ENCODE results near the gene LAMC1. TPM values are rescaled to one million over a fixed set of nuclear protein-coding genes. Genes with fewer than 3 reads are reported as not detected.

LAMC1 gene
- 3.8 TPM for polyA plus RNA-seq (2012; ENCODE audit: missing spikeins)

DNA sequence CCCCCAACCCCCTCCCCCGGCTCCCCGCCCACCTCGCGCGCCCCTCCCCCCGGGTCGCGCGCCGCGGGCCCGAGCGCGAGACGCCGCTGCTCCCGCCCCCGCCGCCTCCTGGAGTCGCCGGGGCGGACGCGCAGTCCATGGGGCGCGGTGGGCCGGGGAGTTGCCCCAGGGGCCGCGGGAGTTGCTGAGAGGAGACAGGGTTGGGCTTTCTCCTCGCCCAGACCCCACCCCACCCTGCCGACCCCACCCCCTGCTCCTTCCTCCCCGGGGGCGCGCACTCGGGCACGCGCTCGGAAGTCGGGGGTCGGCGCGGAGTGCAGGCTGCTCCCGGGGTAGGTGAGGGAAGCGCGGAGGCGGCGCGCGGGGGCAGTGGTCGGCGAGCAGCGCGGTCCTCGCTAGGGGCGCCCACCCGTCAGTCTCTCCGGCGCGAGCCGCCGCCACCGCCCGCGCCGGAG is at the start of gene LAMC1:
Gene LAMC1, plus strand, starts transcription at position 275 of the 455 bp plus-strand sequence. CDS start 297 bp downstream, outside the sequence.
- no peak for TF ChIP-seq TAF1 (IDR thresholded peaks at IDR 0.05; ENCODE audit: borderline replicate concordance, low read depth, low read length)
- no peak for TF ChIP-seq POLR2AphosphoS5 (IDR thresholded peaks at IDR 0.05; ENCODE audit: low read depth, low read length)
- TF ChIP-seq POLR2A (IDR thresholded peaks at IDR 0.05; ENCODE audit: low read depth, low read length) = no peak
- FAIRE-seq (no peak), DNase-seq (ENCODE audit: insufficient read length) (peak; percentile 58)

DNA sequence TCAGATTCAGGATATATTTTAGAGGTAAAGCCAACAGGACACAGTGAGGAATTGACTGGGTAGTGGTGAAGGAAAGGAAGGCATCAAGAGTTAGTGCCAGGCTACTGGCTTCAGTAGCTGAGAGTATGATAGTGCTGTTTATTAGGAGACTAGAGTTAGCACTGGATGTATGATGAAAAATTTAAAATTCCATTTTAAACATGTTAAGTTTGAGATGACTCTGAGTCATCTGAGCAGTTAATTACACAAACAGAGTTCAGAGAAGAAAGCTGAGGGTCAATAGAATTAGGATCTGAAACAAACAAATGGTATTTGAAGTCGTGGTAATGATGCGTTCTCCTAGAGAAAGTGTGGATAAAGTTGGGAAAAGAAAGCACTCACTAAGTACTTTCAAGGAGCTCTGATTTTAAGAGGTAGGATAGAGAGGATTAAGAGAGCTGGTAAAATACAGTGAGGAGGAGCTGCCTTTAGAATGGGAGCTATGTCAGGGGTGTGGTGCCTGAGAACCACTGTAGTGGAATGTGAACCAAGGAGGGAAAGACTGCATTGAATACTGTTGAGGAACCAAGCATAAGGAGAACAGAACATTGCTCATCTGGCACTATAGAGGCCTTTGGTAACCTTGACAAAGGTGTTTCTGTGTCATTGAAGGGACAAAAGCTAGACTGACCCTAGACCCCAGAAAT is 48.6 kb upstream of the LAMC1 start:
- TF ChIP-seq TAF1 (IDR thresholded peaks at IDR 0.05; ENCODE audit: borderline replicate concordance, low read depth, low read length) (no peak), POLR2A (IDR thresholded peaks at IDR 0.05; ENCODE audit: low read depth, low read length) (no peak), POLR2AphosphoS5 (IDR thresholded peaks at IDR 0.05; ENCODE audit: low read depth, low read length) (no peak)
- no peak for FAIRE-seq
- DNase-seq (ENCODE audit: insufficient read length) = no peak

DNA sequence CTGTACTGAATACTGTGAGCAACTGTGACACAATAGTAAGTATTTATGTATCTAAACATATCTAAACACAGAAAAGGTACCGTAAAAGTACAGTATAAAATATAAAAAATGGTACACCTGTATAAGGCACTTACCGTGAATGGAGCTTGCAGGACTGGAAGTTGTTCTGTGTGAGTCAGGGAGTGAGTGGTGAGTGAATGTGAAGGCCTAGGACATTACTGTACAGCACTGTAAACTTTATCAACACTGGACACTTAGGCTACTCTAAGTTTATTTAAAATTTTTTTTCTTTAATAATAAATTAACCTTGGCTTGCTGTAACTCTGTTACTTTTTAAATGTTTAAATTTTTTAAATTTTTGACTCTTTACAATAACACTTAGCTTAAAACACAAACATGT is 45.7 kb upstream of the LAMC1 start:
- no peak for FAIRE-seq
- DNase-seq (ENCODE audit: insufficient read length) = no peak
- TF ChIP-seq TAF1 (IDR thresholded peaks at IDR 0.05; ENCODE audit: borderline replicate concordance, low read depth, low read length) = no peak
- TF ChIP-seq POLR2A (IDR thresholded peaks at IDR 0.05; ENCODE audit: low read depth, low read length) = no peak
- TF ChIP-seq POLR2AphosphoS5 (IDR thresholded peaks at IDR 0.05; ENCODE audit: low read depth, low read length) = no peak

DNA sequence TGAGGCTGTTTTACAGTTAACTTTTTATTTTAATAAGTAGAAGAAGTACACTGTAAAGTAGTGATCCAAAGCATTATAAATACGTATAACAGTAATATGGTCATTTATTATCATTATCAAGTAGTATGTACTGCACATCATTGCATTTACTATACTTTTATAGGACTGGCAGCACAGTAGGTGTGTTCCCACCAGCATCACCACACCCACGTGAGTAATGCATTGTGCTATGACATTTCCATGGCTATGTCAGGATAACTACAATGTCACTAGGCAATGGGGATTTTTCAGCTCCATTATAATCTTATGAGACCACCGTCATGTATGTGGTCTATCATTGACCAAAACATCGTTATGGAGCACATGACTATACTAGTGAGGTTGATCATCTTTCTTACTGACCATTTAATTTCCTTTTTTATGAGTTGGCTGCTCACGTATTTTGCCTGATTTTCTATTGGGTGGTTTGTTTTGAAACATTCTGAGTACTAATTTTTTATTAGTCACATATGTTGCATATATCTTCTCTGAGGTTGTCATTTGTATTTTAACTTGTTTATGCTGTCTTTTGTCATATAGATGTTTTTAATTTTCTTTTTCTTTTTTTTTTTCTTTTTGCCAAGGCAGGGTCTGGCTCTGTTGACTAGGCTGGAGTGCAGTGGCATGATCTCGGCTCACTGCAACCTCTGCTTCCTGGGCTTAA is 44.9 kb upstream of the LAMC1 start:
- DNase-seq (ENCODE audit: insufficient read length) (no peak), FAIRE-seq (no peak)
- TF ChIP-seq TAF1 (IDR thresholded peaks at IDR 0.05; ENCODE audit: borderline replicate concordance, low read depth, low read length) (no peak), POLR2AphosphoS5 (IDR thresholded peaks at IDR 0.05; ENCODE audit: low read depth, low read length) (no peak), POLR2A (IDR thresholded peaks at IDR 0.05; ENCODE audit: low read depth, low read length) (no peak)

- TF ChIP-seq POLR2AphosphoS5 (IDR thresholded peaks at IDR 0.05; ENCODE audit: low read depth, low read length) = no peak
- no peak for TF ChIP-seq TAF1 (IDR thresholded peaks at IDR 0.05; ENCODE audit: borderline replicate concordance, low read depth, low read length)
- TF ChIP-seq POLR2A (IDR thresholded peaks at IDR 0.05; ENCODE audit: low read depth, low read length) = no peak
- no peak for DNase-seq (ENCODE audit: insufficient read length)
- FAIRE-seq = no peak
Measured at GRCh38 chr1:182984138-182984537, 39.1 kb upstream of the LAMC1 start.

- no peak for DNase-seq (ENCODE audit: insufficient read length)
- no peak for TF ChIP-seq POLR2A (IDR thresholded peaks at IDR 0.05; ENCODE audit: low read depth, low read length)
- TF ChIP-seq POLR2AphosphoS5 (IDR thresholded peaks at IDR 0.05; ENCODE audit: low read depth, low read length) = no peak
- no peak for TF ChIP-seq TAF1 (IDR thresholded peaks at IDR 0.05; ENCODE audit: borderline replicate concordance, low read depth, low read length)
- no peak for FAIRE-seq
Measured at GRCh38 chr1:182984621-182985020, 38.6 kb upstream of the LAMC1 start.

DNA sequence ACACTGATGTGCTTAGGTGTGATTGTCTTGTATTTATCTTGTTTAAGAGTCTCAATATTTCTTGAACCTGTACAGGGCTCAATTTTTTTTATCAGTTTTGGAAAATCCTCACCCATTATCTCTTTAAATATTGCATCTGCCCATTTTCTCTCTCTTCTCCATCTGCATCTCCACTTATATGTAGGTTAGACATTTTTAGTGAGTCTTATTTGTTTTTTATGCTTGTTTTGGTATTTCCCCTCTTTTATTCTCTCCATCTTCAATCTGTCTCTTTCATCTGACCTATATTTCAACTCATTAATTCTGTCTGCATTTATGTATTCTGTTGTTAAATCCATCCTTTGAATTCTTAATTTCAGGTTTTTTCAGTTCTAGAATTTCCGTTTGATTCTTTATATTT is 37.3 kb upstream of the LAMC1 start:
- FAIRE-seq = no peak
- no peak for DNase-seq (ENCODE audit: insufficient read length)
- TF ChIP-seq TAF1 (IDR thresholded peaks at IDR 0.05; ENCODE audit: borderline replicate concordance, low read depth, low read length) (no peak), POLR2AphosphoS5 (IDR thresholded peaks at IDR 0.05; ENCODE audit: low read depth, low read length) (no peak), POLR2A (IDR thresholded peaks at IDR 0.05; ENCODE audit: low read depth, low read length) (no peak)

GRCh38 chr1:182990413-182991144 is 32.6 kb upstream of the LAMC1 start:
- no peak for DNase-seq (ENCODE audit: insufficient read length)
- TF ChIP-seq POLR2AphosphoS5 (IDR thresholded peaks at IDR 0.05; ENCODE audit: low read depth, low read length) (no peak), TAF1 (IDR thresholded peaks at IDR 0.05; ENCODE audit: borderline replicate concordance, low read depth, low read length) (no peak), POLR2A (IDR thresholded peaks at IDR 0.05; ENCODE audit: low read depth, low read length) (no peak)
- no peak for FAIRE-seq

GRCh38 chr1:182993746-182994145 is 29.5 kb upstream of the LAMC1 start:
- FAIRE-seq (no peak), DNase-seq (ENCODE audit: insufficient read length) (no peak)
- TF ChIP-seq POLR2A (IDR thresholded peaks at IDR 0.05; ENCODE audit: low read depth, low read length) (no peak), POLR2AphosphoS5 (IDR thresholded peaks at IDR 0.05; ENCODE audit: low read depth, low read length) (no peak), TAF1 (IDR thresholded peaks at IDR 0.05; ENCODE audit: borderline replicate concordance, low read depth, low read length) (no peak)

DNA sequence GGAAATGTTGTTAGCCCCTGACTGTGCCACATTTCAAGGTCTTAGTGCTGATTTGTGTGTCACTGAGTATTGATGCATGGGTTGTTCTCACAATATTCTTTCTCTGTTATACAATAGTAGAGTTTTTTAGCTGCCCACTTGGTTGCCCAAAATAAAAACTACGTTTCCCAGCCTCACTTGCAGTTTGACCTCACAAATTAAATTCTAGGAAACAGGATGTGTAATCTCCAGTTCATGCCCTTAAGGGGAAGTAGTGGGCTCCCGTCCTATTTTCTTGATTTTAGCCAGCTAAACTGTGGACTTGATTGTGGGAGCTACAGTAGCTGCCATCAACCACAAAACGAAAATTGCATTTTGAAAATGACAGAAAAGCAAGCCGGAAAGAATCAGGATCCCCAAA is 27.3 kb upstream of the LAMC1 start:
- no peak for FAIRE-seq
- no peak for DNase-seq (ENCODE audit: insufficient read length)
- TF ChIP-seq POLR2A (IDR thresholded peaks at IDR 0.05; ENCODE audit: low read depth, low read length) (no peak), TAF1 (IDR thresholded peaks at IDR 0.05; ENCODE audit: borderline replicate concordance, low read depth, low read length) (no peak), POLR2AphosphoS5 (IDR thresholded peaks at IDR 0.05; ENCODE audit: low read depth, low read length) (no peak)

- TF ChIP-seq POLR2A (IDR thresholded peaks at IDR 0.05; ENCODE audit: low read depth, low read length) = no peak
- DNase-seq (ENCODE audit: insufficient read length) = no peak
- FAIRE-seq = no peak
Measured at GRCh38 chr1:182996816-182997215, 26.4 kb upstream of the LAMC1 start.

All from GM12892 (cell line).